RPMI7951 (cell line): ENCODE results near the gene FAM20A. TPM values are rescaled to one million over a fixed set of nuclear protein-coding genes. Genes with fewer than 3 reads are reported as not detected.
A peak's percentile ranks its signal among the peaks of the same experiment; 100 is the strongest.

Experiments
- DNase-seq: peaks from one replicate; pipeline ENCODE4 v3.0.0-alpha.2; 2012; ENCODE audit warnings: low read depth
- total RNA-seq: library from RNA; depleted of rRNA; stranded (reverse); fragments of >200 nt; shearing (Covaris generic); gene quantifications from 2 replicates; pipeline ENCODE4 v1.2.3, GENCODE V29; 2014; rRNA removed

FAM20A gene
- 0.36 and 0.68 TPM in 2 replicates for total RNA-seq

GRCh38 chr17:68600931-68601564 lies at the start of gene FAM20A:
Gene FAM20A, minus strand, starts transcription at chr17:68601367. Its CDS starts 701 bp downstream, at chr17:68600666.
- peak; percentile 22 for DNase-seq

- DNase-seq, result no peak
These were observed 48.2 kb upstream of the FAM20A start for GRCh38 chr17:68649324-68649723.

- DNase-seq, result no peak
These were observed 45.7 kb upstream of the FAM20A start for GRCh38 chr17:68646626-68647526.

GRCh38 chr17:68642118-68642412 lies 40.9 kb upstream of the FAM20A start:
- DNase-seq, result no peak

DNA sequence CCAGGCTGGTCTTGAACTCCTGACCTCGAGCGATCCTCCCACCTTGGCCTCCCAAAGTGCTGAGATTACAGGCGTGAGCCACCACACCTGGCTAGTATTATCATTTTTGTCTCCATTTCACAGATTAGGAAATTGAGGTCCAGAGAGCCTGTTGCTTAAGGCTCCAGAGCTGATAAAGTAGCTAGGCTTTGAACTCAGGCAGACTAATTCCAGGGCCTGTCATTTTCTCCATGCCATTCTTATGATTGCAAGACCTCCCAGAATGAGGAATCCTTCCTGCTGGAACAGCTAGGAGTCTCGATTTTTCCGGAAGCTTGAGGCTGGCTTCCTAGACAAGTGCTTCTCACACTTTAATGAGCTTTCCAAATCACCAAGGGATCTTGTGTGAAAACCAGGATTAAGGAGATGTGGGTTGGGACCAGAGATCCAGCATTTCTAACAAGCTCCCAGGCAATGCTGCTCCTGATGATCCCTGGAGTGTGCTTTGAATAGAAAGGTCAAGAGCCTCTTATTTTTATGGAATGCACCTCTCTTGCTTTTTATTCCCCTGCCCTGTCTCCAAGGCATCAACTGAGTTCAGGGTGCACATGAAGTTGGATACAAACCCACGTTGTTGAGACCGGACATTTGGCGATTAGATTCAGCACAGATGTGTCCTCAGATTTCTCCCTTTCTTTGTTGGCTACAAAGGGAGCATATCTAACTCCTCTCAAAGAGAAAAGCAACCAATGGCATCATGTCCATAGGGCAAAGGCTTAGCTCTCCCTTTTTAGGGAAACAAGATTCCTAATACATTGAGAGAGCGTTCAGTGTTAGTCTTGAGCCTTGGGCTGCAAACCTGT lies 40.3 kb upstream of the FAM20A start:
- DNase-seq, result no peak

DNA sequence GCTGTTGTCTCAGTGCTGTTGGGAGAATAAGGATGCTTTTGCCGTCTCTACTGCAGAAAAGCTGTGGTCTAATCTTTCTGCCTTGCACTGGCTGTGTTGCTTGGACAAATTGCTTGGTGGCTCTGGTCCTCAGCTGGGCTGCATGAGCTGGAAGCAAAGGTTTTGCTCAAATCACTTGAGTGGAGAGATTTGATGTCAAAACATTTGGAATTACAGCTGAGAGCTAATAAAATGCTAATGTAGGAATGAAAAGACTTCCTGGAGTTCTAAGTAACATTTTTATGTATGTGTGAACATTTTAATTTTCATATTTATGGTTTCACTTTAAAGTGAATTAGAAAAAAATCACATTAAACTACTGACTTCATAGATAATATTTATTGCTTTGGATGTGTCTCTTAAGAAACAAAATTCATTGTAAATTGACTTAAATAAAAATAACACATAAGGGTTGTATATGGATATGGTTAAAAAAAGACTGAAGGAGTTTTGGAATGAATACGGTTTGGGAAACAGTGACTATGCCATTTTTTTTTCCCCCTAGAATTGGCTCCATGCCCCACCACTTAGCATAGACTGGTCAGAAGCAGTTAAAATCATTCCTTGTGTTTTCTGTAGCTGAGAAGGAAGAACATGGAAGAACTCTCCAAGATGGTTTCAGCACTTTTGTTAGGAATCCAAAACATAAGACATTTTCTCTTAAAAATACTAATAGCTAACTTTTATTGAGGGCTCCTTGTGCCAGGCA lies 39.2 kb upstream of the FAM20A start:
- DNase-seq, result peak; percentile 33

- DNase-seq, result no peak
These were observed 33.2 kb upstream of the FAM20A start for GRCh38 chr17:68634345-68634876.

GRCh38 chr17:68628576-68628957 lies 27.4 kb upstream of the FAM20A start:
- DNase-seq, result no peak

DNA sequence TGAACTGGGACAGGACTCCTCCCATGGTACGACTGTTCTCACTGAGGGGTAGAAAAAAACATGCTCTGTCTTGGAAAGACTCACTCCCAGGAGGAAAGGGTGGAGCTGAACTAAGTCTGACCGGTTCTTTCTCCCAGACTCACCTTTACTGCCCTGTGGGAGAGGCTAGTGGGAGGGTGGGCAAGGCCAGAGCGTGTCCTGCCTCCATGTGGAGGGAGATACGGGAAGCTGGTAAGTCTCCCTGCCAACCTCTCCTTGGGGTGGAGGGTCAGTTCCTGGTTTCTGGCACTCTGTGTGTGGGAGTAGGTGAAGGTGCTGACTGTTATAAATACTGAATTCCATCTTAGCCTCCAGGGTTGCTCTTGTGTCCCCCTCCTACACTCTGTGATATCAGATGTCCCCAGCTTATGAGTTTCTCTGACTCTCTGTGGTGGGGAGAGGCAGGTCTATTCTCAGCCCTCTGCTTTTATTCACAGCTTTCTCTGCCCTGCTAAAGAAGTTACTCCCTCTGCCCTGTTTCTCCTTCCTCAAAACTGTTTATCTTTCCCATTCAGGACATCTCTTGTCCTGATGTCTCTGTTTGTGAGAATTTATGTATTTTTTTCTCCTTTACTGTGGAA lies 26.9 kb upstream of the FAM20A start:
- no peak for DNase-seq

- DNase-seq, result no peak
These were observed 23.2 kb upstream of the FAM20A start for GRCh38 chr17:68624381-68624780.

- no peak for DNase-seq
These were observed 22.6 kb upstream of the FAM20A start for GRCh38 chr17:68623811-68624210.

DNA sequence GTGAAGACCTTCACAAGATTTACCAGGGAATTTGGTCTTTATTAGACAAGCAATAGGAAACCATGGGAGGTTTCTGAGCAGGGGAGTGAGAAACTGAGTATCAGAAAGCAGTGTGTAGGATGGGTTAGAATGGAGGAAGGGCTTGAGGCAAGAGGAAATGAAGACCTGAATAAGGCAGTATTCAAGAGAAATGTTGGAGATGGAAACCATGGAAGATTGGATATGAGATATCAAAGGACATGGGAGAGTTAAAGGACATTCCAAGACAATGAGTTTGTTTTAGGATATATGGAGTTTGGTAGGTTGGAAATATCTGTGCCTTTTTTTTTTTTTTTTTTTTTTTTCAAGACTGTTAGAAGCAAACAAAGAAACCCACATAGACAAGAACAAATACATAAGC lies 21.3 kb upstream of the FAM20A start:
- no peak for DNase-seq

GRCh38 chr17:68621065-68621464 lies 19.9 kb upstream of the FAM20A start:
- DNase-seq, result peak; percentile 22

DNA sequence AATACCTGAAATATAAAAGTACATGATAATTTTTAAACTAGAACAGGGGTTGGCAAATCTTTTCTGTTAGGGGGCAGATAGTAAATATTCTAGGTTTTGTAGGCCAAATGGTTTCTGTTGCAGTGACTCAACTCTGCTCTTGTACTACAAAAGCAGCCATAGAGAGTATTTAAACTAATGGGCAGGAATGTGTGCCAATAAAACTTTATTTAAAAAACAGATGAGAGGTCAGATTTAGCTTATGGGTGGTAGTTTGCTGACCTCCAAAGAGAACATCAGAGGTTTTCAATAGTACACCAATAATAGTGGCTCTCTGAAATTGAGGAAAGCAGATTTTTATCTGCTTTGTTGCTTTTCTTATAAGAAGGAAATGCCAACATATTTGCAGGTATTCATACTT lies 15.2 kb upstream of the FAM20A start:
- no peak for DNase-seq

DNA sequence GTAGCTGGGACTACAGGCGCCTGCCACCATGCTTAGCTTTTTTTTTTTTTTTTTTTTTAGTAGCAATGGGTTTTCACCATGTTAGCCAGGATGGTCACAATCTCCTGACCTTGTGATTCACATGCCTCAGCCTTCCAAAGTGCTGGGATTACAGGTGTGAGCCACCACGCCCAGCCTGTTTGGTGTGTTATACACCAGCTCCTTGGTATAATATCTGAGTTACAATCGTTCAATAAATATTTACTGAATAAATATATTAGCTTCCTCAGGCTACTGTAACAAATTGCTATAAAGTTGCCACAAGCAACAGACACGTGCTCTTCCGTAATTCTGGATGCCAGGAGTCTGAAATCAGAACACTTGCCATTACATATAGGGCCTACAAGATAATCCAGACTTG lies 13.6 kb upstream of the FAM20A start:
- no peak for DNase-seq

DNA sequence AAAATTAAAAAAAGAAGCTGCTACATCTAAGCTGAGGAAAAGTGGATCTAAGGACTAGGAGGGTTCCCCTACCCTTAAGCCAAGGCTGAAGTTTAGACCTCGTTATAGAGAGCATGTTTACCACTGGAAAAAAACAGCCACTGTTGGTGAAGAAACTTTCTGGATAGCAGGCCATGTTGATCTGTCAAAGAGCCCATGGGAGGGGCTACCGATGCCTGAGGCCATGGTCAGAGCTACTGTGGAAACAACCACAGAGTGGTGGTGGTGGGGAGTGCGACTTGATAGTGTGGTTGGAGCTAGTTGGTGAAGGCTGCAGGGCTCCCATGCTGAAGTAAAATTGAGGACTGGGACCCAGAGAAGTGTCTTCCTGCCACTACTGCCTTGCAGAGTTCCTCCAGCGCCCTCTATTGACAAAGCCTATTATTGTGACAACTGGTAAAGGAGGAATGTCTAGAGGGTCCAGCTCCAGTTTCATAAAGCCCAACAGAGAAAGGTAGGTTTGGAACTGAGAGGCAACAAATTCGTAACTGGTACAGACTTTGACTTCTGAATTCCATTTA lies 12.7 kb upstream of the FAM20A start:
- peak; percentile 71 for DNase-seq

DNA sequence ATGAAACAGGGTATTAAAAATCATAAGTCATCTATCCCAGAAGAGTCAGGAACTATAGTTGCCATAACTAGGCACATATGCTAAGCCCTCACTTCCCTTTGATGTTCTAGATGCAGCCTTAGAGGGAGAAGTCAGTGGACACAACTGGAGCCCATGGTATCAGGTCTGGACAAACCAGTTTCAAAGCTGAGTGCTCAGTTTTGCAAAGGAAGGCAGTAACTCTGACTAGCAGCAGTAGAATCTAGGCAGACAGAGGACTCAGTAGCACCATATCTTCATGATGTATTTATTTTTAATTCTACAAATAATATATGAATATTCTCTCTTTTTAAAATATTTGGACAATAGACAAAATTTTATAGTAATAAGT lies 11.7 kb upstream of the FAM20A start:
- no peak for DNase-seq

DNA sequence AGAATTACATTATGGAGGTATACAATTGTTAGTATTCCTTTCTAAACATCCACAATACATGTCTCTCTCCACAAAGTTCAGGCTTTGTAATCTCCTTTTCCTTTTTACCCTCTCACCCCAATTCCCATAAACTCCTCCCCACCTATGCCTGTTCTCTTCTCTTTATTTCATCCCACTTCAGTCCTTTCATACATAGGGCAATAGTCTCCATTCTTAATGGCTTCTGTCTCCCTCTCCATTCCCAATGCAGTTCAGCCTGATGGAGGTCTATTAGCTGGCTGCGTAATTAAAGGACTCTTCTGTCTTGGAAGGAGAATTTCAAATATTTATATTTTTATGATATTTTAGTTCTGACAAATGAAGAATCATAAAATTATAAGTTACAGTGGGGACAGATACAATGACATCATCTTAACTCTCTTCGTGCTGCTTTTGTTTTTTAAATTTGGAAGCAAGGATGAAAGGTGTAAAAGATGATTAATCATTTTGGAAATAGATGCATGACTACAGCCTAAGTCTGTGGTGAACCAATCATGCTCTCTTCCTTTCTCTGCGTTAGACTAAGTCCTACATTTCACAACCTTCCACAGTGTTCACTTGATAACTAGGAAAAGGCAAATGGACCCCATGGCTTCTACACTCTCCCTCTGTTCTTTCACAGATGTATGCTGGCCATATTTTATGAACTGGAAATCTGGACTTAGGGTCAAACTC lies 11.2 kb upstream of the FAM20A start:
- DNase-seq, result no peak

- DNase-seq, result no peak
These were observed 10.4 kb upstream of the FAM20A start for GRCh38 chr17:68611353-68612208.
